Measurements from ENCODE around the gene OTOP1. TPM values are rescaled to one million over a fixed set of nuclear protein-coding genes. Genes with fewer than 3 reads are reported as not detected.
"Not testable (repeated sequence)": the region's sequence is repeated elsewhere in the genome, so short reads cannot be mapped to it uniquely, and the experiment has no call there.

The OTOP1 gene
- total RNA-seq, 5 donors from 2014 or later (not counting 1 experiment from before 2014, with no cell fraction given): not detected

DNA sequence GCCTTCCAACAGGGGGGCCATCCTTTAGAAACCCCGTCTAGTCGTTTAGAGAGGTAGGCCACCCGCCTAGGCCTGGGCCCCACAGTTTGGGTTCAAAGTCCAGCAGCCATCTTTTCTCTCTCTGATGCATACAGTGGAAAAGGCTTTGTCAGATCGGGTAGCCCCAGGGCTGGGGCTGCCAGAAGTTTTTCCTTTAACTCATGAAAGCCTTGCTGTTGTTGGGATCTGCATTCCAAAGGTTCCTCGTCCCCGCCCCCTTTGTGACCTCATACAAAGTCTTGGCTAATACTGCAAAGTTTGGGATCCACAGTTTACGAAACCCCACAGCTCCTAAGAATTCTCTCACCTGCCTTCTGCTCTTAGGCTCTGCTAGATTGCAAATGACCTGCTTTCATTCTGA is 64.5 kb downstream of the OTOP1 start:
- ATAC-seq (replicated peaks in 1 of 4); H3K4me3 Mint-ChIP-seq; POLR2A ChIA-PET; H3K4me3 ChIP-seq (ENCODE audit: control insufficient read depth in 1 of 2, extremely low read depth in 1 of 2, low read length in 1 of 2); H3K4me1 Mint-ChIP-seq; DNase-seq; H3K27ac Mint-ChIP-seq; H3K9me3 Mint-ChIP-seq; CTCF ChIA-PET; H3K9me3 ChIP-seq; H3K4me1 ChIP-seq (ENCODE audit: control insufficient read depth in 1 of 2, extremely low read depth in 1 of 2, insufficient read depth in 2 of 2, low read length in 2 of 2); H3K27ac ChIP-seq (ENCODE audit: low read length); H3K36me3 ChIP-seq (ENCODE audit: control insufficient read depth in 2 of 2, extremely low read depth in 1 of 2, insufficient read depth in 1 of 2, low read length in 1 of 2); H3K27me3 ChIP-seq (replicated peaks in 1 of 2; ENCODE audit: control insufficient read depth in 2 of 2, extremely low read depth in 1 of 2, insufficient read depth in 2 of 2, low read length in 1 of 2); H3K36me3 Mint-ChIP-seq: not testable (repeated sequence)
- 82% methylated on average over 3 of the region's 7 CpGs for WGBS (ENCODE audit: insufficient coverage)
- peaks cover 15 to 27% of the 10 kb centered on the region in 2 donors for H3K27me3 Mint-ChIP-seq

DNA sequence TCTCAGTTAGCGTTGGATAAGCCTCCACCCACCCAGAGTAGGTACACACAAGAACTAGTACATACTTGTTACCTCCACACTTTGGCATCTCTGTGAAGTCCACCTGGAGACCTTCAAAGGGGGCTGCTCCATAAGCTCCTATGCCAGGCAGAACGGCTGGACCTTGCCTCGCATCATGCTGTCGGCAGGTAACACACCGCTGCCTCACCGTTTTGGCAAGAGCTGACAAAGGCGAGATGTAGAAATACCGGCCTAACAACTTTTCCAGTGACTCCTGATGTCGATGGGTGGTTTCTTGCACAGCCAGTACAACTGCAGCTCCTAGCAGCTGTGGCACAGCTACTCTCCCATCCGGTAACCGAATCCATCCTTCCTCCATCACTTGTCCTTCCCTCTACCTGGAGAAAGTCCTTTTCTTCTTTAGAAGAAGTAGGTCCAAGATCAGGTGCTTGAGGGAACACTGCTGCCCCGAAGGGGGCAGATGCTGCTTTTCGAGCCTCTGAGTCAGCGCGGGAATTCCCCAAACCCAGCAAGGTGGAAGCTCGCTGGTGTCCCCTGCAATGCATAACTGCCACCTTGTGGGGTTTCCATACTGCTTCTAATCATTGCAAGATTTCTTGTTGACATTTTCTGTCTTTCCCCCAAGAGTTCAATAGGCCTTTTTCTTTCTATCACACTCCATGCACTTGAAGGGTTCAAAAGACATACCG is 65.6 kb downstream of the OTOP1 start:
- H3K36me3 Mint-ChIP-seq; H3K27me3 ChIP-seq (replicated peaks in 1 of 2; ENCODE audit: control insufficient read depth in 2 of 2, extremely low read depth in 1 of 2, insufficient read depth in 2 of 2, low read length in 1 of 2); H3K9me3 Mint-ChIP-seq; H3K27ac Mint-ChIP-seq; POLR2A ChIA-PET; H3K4me1 ChIP-seq (ENCODE audit: control insufficient read depth in 1 of 2, extremely low read depth in 1 of 2, insufficient read depth in 2 of 2, low read length in 2 of 2); ATAC-seq (replicated peaks in 1 of 4); H3K9me3 ChIP-seq; H3K36me3 ChIP-seq (ENCODE audit: control insufficient read depth in 2 of 2, extremely low read depth in 1 of 2, insufficient read depth in 1 of 2, low read length in 1 of 2); H3K4me1 Mint-ChIP-seq; CTCF ChIA-PET; H3K4me3 ChIP-seq (ENCODE audit: control insufficient read depth in 1 of 2, extremely low read depth in 1 of 2, low read length in 1 of 2); DNase-seq; H3K27ac ChIP-seq (ENCODE audit: low read length); H3K4me3 Mint-ChIP-seq: not testable (repeated sequence)
- H3K27me3 Mint-ChIP-seq: peaks cover 14 to 30% of the 10 kb centered on the region in 2 donors
- 51% methylated on average over 7 of the region's 17 CpGs for whole genome bisulfite sequencing (ENCODE audit: insufficient coverage)

DNA sequence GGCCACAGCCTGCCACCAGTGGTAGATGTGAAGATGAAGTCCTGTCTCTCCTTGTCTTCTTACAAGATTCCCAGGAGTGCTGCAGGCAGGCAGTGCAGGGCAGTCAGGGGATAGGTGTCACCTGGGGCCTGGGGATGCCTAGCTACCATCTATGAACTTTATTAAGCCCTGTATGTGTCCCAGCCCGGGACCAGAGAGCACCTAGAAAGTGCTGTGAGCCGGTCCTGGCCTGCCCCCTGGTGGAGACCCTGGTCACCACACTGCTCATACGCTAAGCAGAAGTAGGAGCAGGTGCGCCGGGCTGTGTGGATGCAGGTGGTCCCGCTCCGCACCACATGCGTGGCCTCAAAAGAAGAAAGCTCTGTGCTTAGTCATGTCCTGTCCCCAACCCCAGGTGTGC is 81.1 kb downstream of the OTOP1 start:
- H3K27me3 ChIP-seq (replicated peaks in 1 of 2; ENCODE audit: control insufficient read depth in 2 of 2, extremely low read depth in 1 of 2, insufficient read depth in 2 of 2, low read length in 1 of 2); ATAC-seq (replicated peaks in 1 of 4); H3K27ac Mint-ChIP-seq; H3K4me3 Mint-ChIP-seq; H3K4me3 ChIP-seq (ENCODE audit: control insufficient read depth in 1 of 2, extremely low read depth in 1 of 2, low read length in 1 of 2); H3K4me1 ChIP-seq (ENCODE audit: control insufficient read depth in 1 of 2, extremely low read depth in 1 of 2, insufficient read depth in 2 of 2, low read length in 2 of 2); H3K27ac ChIP-seq (ENCODE audit: low read length); H3K36me3 Mint-ChIP-seq; POLR2A ChIA-PET; H3K36me3 ChIP-seq (ENCODE audit: control insufficient read depth in 2 of 2, extremely low read depth in 1 of 2, insufficient read depth in 1 of 2, low read length in 1 of 2); CTCF ChIA-PET; H3K9me3 Mint-ChIP-seq; H3K9me3 ChIP-seq: not testable (repeated sequence)
- peak in 15 of 35 experiments; percentile 4 to 41 (median 12) for DNase-seq
- Mint-ChIP-seq H3K27me3 (peaks cover 36 to 59% of the 10 kb centered on the region in 2 donors), H3K4me1 (peaks cover 0 to 11% (median 3%) of the 10 kb centered on the region in 3 donors)
- no CpG with 5 or more reads among the region's 8 CpGs for WGBS (ENCODE audit: insufficient coverage)

DNA sequence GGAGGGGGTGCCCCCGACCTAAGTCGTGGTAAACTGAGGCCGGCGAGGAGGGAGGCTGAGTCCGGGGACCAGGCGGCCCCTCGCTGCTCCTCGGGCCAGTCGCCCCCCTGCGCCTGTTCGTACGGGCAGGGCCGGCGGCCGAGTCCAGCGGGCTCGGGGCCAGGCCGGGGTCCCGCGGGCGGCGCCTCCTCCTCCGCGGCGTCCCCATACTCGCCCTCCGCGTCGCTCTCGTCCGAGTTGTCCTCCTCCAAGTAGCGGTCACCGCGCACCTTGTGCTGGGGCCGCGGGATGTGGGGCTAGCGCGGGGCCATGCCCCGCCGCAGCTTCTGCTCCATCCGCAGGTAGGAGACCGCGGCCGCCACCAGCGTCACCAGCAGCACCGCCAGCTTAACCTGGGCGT is 83.4 kb downstream of the OTOP1 start:
- peaks cover 30 to 51% of the 10 kb centered on the region in 2 donors for H3K27me3 Mint-ChIP-seq
- ATAC-seq (replicated peaks in 1 of 4); POLR2A ChIA-PET: not testable (repeated sequence)

DNA sequence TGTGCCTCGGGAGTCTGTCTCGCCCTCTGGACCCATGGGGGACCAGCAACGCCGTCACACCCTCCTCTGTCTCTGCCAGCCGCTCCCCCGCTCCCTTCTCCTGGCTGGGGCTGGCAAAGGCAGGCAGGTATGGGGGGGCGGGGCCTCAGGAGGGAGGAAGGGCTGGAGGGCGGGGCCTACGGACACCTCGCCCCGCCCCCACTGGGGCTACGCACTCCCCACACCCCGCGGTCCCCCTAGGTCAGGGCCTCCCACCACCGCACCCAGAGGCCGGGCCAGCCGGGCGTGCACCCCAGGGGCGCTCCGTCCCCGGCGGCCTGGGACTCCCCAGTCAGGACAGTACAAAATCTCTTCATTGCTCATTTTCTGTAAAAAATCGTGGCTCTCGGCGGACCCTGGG is 84.0 kb downstream of the OTOP1 start:
- H3K27ac Mint-ChIP-seq; H3K36me3 Mint-ChIP-seq; H3K27me3 ChIP-seq (replicated peaks in 1 of 2; ENCODE audit: control insufficient read depth in 2 of 2, extremely low read depth in 1 of 2, insufficient read depth in 2 of 2, low read length in 1 of 2); CTCF ChIA-PET; H3K9me3 Mint-ChIP-seq; H3K9me3 ChIP-seq; H3K36me3 ChIP-seq (ENCODE audit: control insufficient read depth in 2 of 2, extremely low read depth in 1 of 2, insufficient read depth in 1 of 2, low read length in 1 of 2); POLR2A ChIA-PET; H3K27ac ChIP-seq (ENCODE audit: low read length); ATAC-seq (replicated peaks in 1 of 4); H3K4me1 ChIP-seq (ENCODE audit: control insufficient read depth in 1 of 2, extremely low read depth in 1 of 2, insufficient read depth in 2 of 2, low read length in 2 of 2); H3K4me3 ChIP-seq (ENCODE audit: control insufficient read depth in 1 of 2, extremely low read depth in 1 of 2, low read length in 1 of 2): not testable (repeated sequence)
- H3K27me3 Mint-ChIP-seq: peaks cover 27 to 47% of the 10 kb centered on the region in 2 donors
- peak overlapping the region in 1 of 3 donors; percentile 34 for H3K4me3 Mint-ChIP-seq
- no CpG with 5 or more reads among the region's 25 CpGs for WGBS (ENCODE audit: insufficient coverage)
- peak in 3 of 35 experiments; percentile 2 to 10 (median 5) for DNase-seq
- H3K4me1 Mint-ChIP-seq: peaks cover 0 to 11% (median 3%) of the 10 kb centered on the region in 3 donors

More for the DNA sequence above, 83.4 kb downstream of the OTOP1 start:
- H3K27ac ChIP-seq (ENCODE audit: low read length); H3K9me3 ChIP-seq; H3K27me3 ChIP-seq (replicated peaks in 1 of 2; ENCODE audit: control insufficient read depth in 2 of 2, extremely low read depth in 1 of 2, insufficient read depth in 2 of 2, low read length in 1 of 2); H3K36me3 Mint-ChIP-seq; H3K4me1 ChIP-seq (ENCODE audit: control insufficient read depth in 1 of 2, extremely low read depth in 1 of 2, insufficient read depth in 2 of 2, low read length in 2 of 2); H3K9me3 Mint-ChIP-seq; H3K27ac Mint-ChIP-seq; CTCF ChIA-PET; DNase-seq; H3K4me3 ChIP-seq (ENCODE audit: control insufficient read depth in 1 of 2, extremely low read depth in 1 of 2, low read length in 1 of 2); H3K36me3 ChIP-seq (ENCODE audit: control insufficient read depth in 2 of 2, extremely low read depth in 1 of 2, insufficient read depth in 1 of 2, low read length in 1 of 2): not testable (repeated sequence)
- 10% methylated on average over 2 of the region's 47 CpGs for WGBS (ENCODE audit: insufficient coverage)
- Mint-ChIP-seq H3K4me3 (peak overlapping the region in 1 of 3 donors; percentile 16), H3K4me1 (peaks cover 0 to 11% (median 3%) of the 10 kb centered on the region in 3 donors)

DNA sequence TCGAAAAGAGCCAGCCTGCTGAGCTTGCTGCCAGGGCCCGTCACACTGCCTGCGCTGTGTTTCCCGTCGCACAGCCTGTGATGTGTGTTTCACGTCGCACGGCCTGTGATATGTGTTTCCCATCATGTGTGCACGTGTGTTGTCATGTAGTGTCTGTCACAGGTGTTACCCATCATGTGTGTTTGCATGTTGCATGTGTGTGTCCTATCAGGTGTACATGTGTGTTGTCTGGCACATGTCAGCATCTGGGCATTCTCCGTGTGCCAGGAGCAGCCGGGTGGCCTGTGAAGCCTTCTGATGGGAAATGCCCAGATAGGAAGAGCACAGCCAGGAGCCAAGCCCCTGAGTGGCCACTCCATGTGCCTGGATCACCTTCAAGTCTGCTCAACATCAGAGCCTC is 85.5 kb downstream of the OTOP1 start:
- H3K27me3 Mint-ChIP-seq: peaks cover 24 to 42% of the 10 kb centered on the region in 2 donors
- H3K27ac Mint-ChIP-seq; H3K9me3 Mint-ChIP-seq; H3K36me3 ChIP-seq (ENCODE audit: control insufficient read depth in 2 of 2, extremely low read depth in 1 of 2, insufficient read depth in 1 of 2, low read length in 1 of 2); ATAC-seq (replicated peaks in 1 of 4); H3K27ac ChIP-seq (ENCODE audit: low read length); DNase-seq; H3K9me3 ChIP-seq; H3K27me3 ChIP-seq (replicated peaks in 1 of 2; ENCODE audit: control insufficient read depth in 2 of 2, extremely low read depth in 1 of 2, insufficient read depth in 2 of 2, low read length in 1 of 2); CTCF ChIA-PET; POLR2A ChIA-PET; H3K36me3 Mint-ChIP-seq; H3K4me3 ChIP-seq (ENCODE audit: control insufficient read depth in 1 of 2, extremely low read depth in 1 of 2, low read length in 1 of 2); H3K4me3 Mint-ChIP-seq; H3K4me1 ChIP-seq (ENCODE audit: control insufficient read depth in 1 of 2, extremely low read depth in 1 of 2, insufficient read depth in 2 of 2, low read length in 2 of 2): not testable (repeated sequence)
- no CpG with 5 or more reads among the region's 11 CpGs for WGBS (ENCODE audit: insufficient coverage)
- H3K4me1 Mint-ChIP-seq: peaks cover 0 to 11% (median 3%) of the 10 kb centered on the region in 3 donors
